CD8-positive, alpha-beta memory T cell (primary cell): Measurements from ENCODE around the gene FBXO44. TPM values are rescaled to one million over a fixed set of nuclear protein-coding genes. Genes with fewer than 3 reads are reported as not detected.

ENCODE experiments used
- CTCF ChIA-PET: fragments of 350-600 bp; sonication (Branson Sonifier 250); formaldehyde crosslinking; loops from one replicate; lab custom pipeline; 2021; ENCODE audit warnings: antibody characterized with exemption; lab: Charles Lee
- POLR2A ChIA-PET: fragments of 350-600 bp; sonication (Branson Sonifier 250); formaldehyde crosslinking; loops from one replicate; lab custom pipeline; 2021; ENCODE audit warnings: antibody characterized with exemption; lab: Charles Lee
- DNase-seq, 5 donors: peaks; one replicate each; pipeline versions ENCODE4 v3.0.0 to v3.0.0-alpha.2; 2020 to 2022; ENCODE audit warnings: mixed read lengths in 1 of 5
- H3K27ac ChIP-seq: one replicate; pipeline ENCODE4 v1.7.0; 2013; ENCODE audit warnings: low read depth, mild to moderate bottlenecking, low read length, moderate library complexity
- H3K27me3 ChIP-seq: 2 replicates; pipeline ENCODE4 v1.7.0; 2013; ENCODE audit warnings: low read length, mild to moderate bottlenecking; ENCODE audit not compliant: insufficient read depth, poor library complexity, severe bottlenecking
- H3K36me3 ChIP-seq: 2 replicates; pipeline ENCODE4 v1.7.0; 2013; ENCODE audit warnings: mild to moderate bottlenecking, low read length, moderate library complexity; ENCODE audit not compliant: insufficient read depth
- H3K4me1 ChIP-seq: 2 replicates; pipeline ENCODE4 v1.7.0; 2013; ENCODE audit warnings: mild to moderate bottlenecking, low read length, moderate library complexity; ENCODE audit not compliant: insufficient read depth
- H3K4me3 ChIP-seq: 2 replicates; pipeline ENCODE4 v1.7.0; 2013; ENCODE audit warnings: mild to moderate bottlenecking, low read length
- H3K9me3 ChIP-seq: 2 replicates; pipeline ENCODE4 v1.7.0; 2013; ENCODE audit warnings: mild to moderate bottlenecking, low read length
- H3K27ac Mint-ChIP-seq, 8 donors: one replicate each; pipeline ENCODE4 v1.8.0; 2020 to 2021; ENCODE audit warnings: mixed read lengths in 8 of 8, mild to moderate bottlenecking in 6 of 8, inconsistent platforms in 3 of 8, moderate library complexity in 3 of 8
- H3K27me3 Mint-ChIP-seq, 2 donors: one replicate each; pipeline ENCODE4 v1.8.0; 2020 to 2021; ENCODE audit warnings: mixed read lengths in 2 of 2, mild to moderate bottlenecking in 1 of 2, moderate library complexity in 1 of 2
- H3K36me3 Mint-ChIP-seq, 3 donors: one replicate each; pipeline ENCODE4 v1.8.0; 2020 to 2021; ENCODE audit warnings: mixed read lengths in 3 of 3, inconsistent platforms in 1 of 3, mild to moderate bottlenecking in 1 of 3
- H3K4me1 Mint-ChIP-seq, 3 donors: one replicate each; pipeline ENCODE4 v1.8.0; 2020 to 2021; ENCODE audit warnings: mixed read lengths in 3 of 3, inconsistent platforms in 1 of 3, mild to moderate bottlenecking in 1 of 3
- H3K4me3 Mint-ChIP-seq, 7 donors: one replicate each; pipeline ENCODE4 v1.8.0; 2020 to 2021; ENCODE audit warnings: mixed read lengths in 7 of 7, mild to moderate bottlenecking in 6 of 7, moderate library complexity in 4 of 7, inconsistent platforms in 2 of 7
- H3K9me3 Mint-ChIP-seq, 5 donors: one replicate each; pipeline ENCODE4 v1.8.0; 2020 to 2022; ENCODE audit warnings: mixed read lengths in 5 of 5, mild to moderate bottlenecking in 3 of 5, moderate library complexity in 2 of 5, inconsistent platforms in 1 of 5
- polyA plus RNA-seq: library from polyadenylated mRNA; unstranded; fragments of 300-500 nt; fragmentation: Illumina TruSeq; gene quantifications from one replicate; pipeline ENCODE4 v1.2.3, GENCODE V29; 2021
- total RNA-seq, 2 experiments: library from RNA; stranded (reverse); gene quantifications; one replicate each; pipeline ENCODE4 v1.2.3, GENCODE V29; 2021

FBXO44 gene
- total and polyA plus RNA-seq, 3 experiments from 2014 or later = 12.0 to 16.0 (median 14.2) TPM

DNA sequence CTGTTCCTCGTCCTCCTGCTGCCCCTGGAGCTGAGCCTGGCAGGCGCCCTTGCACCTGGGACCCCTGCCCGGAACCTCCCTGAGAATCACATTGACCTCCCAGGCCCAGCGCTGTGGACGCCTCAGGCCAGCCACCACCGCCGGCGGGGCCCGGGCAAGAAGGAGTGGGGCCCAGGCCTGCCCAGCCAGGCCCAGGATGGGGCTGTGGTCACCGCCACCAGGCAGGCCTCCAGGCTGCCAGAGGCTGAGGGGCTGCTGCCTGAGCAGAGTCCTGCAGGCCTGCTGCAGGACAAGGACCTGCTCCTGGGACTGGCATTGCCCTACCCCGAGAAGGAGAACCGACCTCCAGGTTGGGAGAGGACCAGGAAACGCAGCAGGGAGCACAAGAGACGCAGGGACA lies 51.6 kb downstream of the FBXO44 start:
- Mint-ChIP-seq H3K36me3 (no peaks in the 10 kb centered on the region), H3K9me3 (no peaks in the 10 kb centered on the region), H3K27me3 (peaks cover 2 to 31% of the 10 kb centered on the region in 2 donors), H3K27ac (no peak overlapping the region), H3K4me3 (no peak overlapping the region), H3K4me1 (no peaks in the 10 kb centered on the region)
- Histone ChIP-seq H3K27ac (no peak overlapping the region), H3K27me3 (no peaks in the 10 kb centered on the region), H3K9me3 (no peaks in the 10 kb centered on the region), H3K4me1 (no peaks in the 10 kb centered on the region), H3K4me3 (no peak overlapping the region), H3K36me3 (no peaks in the 10 kb centered on the region)
- POLR2A ChIA-PET = no interaction called here
- CTCF ChIA-PET = no interaction called here
- no peak for DNase-seq

- H3K4me3 ChIP-seq = no peak overlapping the region
- H3K36me3 Mint-ChIP-seq = no peaks in the 10 kb centered on the region
- H3K27me3 Mint-ChIP-seq = peaks cover 2 to 31% of the 10 kb centered on the region in 2 donors
- H3K27ac ChIP-seq = no peak overlapping the region
- no peaks in the 10 kb centered on the region for H3K4me1 Mint-ChIP-seq
- H3K27me3 ChIP-seq = no peaks in the 10 kb centered on the region
- ChIA-PET POLR2A (no interaction called here), CTCF (interaction anchor here (0.9 to 2.5 kb wide), 2 partner anchors 12 to 44 kb away, joined by 4 to 11 read pairs; partner anchors contain the start of gene FBXO6)
- H3K9me3 ChIP-seq = no peaks in the 10 kb centered on the region
- H3K36me3 ChIP-seq = no peaks in the 10 kb centered on the region
- no peak overlapping the region for H3K27ac Mint-ChIP-seq
- H3K4me1 ChIP-seq = no peaks in the 10 kb centered on the region
- no peak for DNase-seq
- H3K9me3 Mint-ChIP-seq = no peaks in the 10 kb centered on the region
- H3K4me3 Mint-ChIP-seq = no peak overlapping the region
Observed at GRCh38 chr1:11707621-11708276, 53.1 kb downstream of the FBXO44 start.

DNA sequence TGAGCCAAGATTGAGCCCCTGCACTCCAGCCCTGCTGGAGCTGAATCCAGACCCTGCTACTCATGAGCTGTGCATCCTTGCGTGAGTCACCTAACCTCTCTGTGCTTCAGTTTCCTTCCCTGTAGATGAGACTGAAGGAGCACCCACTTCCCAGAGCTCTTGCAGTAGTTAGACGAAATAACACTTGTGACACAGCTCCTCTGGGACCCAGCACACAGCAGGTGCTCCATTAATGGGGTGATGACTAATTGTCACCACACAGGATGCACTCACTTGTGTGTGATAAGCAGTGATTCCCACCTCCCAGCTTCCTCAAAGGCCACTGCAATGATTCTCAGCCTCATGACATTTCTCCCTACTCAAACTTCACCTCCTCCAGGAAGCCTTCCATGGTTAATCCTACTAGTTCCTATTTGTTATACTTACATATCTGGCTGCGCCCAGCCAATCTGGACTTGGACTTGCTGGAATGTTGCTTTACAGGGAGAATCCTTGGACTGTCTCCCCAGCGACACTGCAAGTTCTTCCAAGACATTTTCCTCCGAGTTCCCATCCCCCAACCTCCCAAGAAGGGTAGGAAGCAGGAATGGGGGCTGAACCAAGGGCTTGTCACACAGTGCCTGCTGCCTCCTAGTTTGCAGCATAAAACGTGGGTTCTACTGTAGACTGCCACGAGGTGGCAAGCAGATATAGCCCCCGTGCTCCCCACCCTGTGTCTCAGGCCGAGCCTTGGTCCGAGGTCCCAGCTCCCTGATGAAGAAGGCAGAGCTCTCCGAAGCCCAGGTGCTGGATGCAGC lies 54.1 kb downstream of the FBXO44 start:
- ChIA-PET CTCF (interaction anchor here (1.7 to 2.5 kb wide), 2 partner anchors 11 to 45 kb away, joined by 6 to 11 read pairs; partner anchors contain the start of gene FBXO6), POLR2A (no interaction called here)
- Histone ChIP-seq H3K4me1 (no peaks in the 10 kb centered on the region), H3K27me3 (no peaks in the 10 kb centered on the region), H3K27ac (no peak overlapping the region), H3K9me3 (no peaks in the 10 kb centered on the region), H3K4me3 (no peak overlapping the region), H3K36me3 (no peaks in the 10 kb centered on the region)
- H3K36me3 Mint-ChIP-seq = no peaks in the 10 kb centered on the region
- DNase-seq = no peak
- H3K27me3 Mint-ChIP-seq = peaks cover 5 to 23% of the 10 kb centered on the region in 2 donors
- H3K4me3 Mint-ChIP-seq = no peak overlapping the region
- H3K9me3 Mint-ChIP-seq = no peaks in the 10 kb centered on the region
- no peaks in the 10 kb centered on the region for H3K4me1 Mint-ChIP-seq
- H3K27ac Mint-ChIP-seq = peak overlapping the region in 1 of 8 donors; percentile 83

DNA sequence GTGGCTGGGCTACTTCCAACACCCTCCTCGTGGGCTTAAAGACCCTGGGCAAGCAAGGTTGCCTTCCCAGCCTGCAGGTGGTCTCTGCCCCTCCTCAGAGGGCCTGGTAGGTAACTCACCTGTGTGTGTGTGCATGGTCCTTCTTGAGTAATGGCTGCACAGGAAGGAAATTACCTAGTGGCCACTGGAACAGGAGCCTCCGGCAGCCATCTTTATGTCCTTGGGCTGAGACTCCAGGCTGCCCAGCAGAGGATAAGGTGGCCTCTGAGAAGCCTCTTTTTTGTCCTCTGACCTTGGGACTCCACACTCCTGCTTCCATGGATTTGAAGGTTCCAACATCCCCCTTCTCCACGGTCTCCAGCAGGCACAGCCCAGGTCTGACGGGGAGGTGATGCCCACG lies 56.8 kb downstream of the FBXO44 start:
- Histone ChIP-seq H3K27me3 (no peaks in the 10 kb centered on the region), H3K9me3 (no peaks in the 10 kb centered on the region), H3K36me3 (no peaks in the 10 kb centered on the region), H3K4me1 (no peaks in the 10 kb centered on the region), H3K27ac (no peak overlapping the region), H3K4me3 (no peak overlapping the region)
- Mint-ChIP-seq H3K36me3 (no peaks in the 10 kb centered on the region), H3K4me1 (no peaks in the 10 kb centered on the region), H3K4me3 (no peak overlapping the region), H3K27ac (no peak overlapping the region), H3K9me3 (no peaks in the 10 kb centered on the region), H3K27me3 (peaks cover 5 to 6% of the 10 kb centered on the region in 2 donors)
- POLR2A ChIA-PET = no interaction called here
- CTCF ChIA-PET = interaction anchor here (0.9 kb wide), 1 partner anchor 24 kb away, joined by 4 read pairs; the partner anchor contains the start of gene AGTRAP
- DNase-seq = no peak

DNA sequence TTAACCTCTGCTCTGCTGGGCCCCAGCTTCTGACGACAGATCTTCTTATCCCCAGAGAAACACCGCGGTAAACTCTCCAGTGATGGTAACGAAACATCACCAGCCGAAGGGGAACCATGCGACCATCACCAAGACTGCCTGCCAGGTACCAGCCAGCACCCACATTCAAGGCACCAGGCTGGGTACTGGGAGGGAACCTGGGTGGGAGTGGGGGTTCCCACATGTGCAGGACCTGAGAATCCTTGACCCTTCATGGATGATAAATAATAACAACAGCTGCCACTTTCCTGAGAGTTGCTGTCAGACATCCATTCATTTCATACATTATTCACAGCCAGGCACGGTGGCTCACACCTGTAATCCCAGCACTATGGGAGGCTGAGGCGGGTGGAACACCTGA lies 57.6 kb downstream of the FBXO44 start:
- Histone ChIP-seq H3K4me1 (no peaks in the 10 kb centered on the region), H3K9me3 (no peaks in the 10 kb centered on the region)

More for the DNA sequence above, 57.6 kb downstream of the FBXO44 start:
- no peak overlapping the region for H3K27ac ChIP-seq
- no peaks in the 10 kb centered on the region for H3K4me1 Mint-ChIP-seq
- H3K36me3 Mint-ChIP-seq = no peaks in the 10 kb centered on the region
- no peaks in the 10 kb centered on the region for H3K27me3 ChIP-seq
- DNase-seq = no peak
- CTCF ChIA-PET = interaction anchor here (1.3 kb wide), 1 partner anchor 675 kb away, joined by 3 read pairs; no protein-coding TSS in a partner anchor
- no peak overlapping the region for H3K4me3 Mint-ChIP-seq
- no peak overlapping the region for H3K27ac Mint-ChIP-seq
- no peaks in the 10 kb centered on the region for H3K9me3 Mint-ChIP-seq
- no peaks in the 10 kb centered on the region for H3K36me3 ChIP-seq
- no peak overlapping the region for H3K4me3 ChIP-seq
- H3K27me3 Mint-ChIP-seq = peaks cover 5 to 6% of the 10 kb centered on the region in 2 donors
- POLR2A ChIA-PET = no interaction called here

Other genes starting within 250 kb of the FBXO44 start
- gene DISP3, start 175.7 kb upstream of the FBXO44 start, total RNA-seq = under 1 TPM; 0.35 to 0.42 TPM
- gene DISP3, start 175.7 kb upstream of the FBXO44 start, polyA plus RNA-seq = 0.46 TPM
- gene FBXO2, start 448 bp upstream of the FBXO44 start, total RNA-seq = 1 to 10 TPM; 1.8 to 2.0 TPM
- 4.6 TPM for gene FBXO2, start 448 bp upstream of the FBXO44 start, polyA plus RNA-seq
- gene FBXO6, start 9.3 kb downstream of the FBXO44 start, total RNA-seq = 1 to 10 TPM; 8.8 to 9.4 TPM
- gene FBXO6, start 9.3 kb downstream of the FBXO44 start, polyA plus RNA-seq = 30.4 TPM
- gene MAD2L2, start 26.3 kb downstream of the FBXO44 start, total RNA-seq = 10 to 100 TPM; 60.1 to 66.2 TPM
- 57.2 TPM for gene MAD2L2, start 26.3 kb downstream of the FBXO44 start, polyA plus RNA-seq
- under 1 TPM; 0.09 to 0.11 TPM for gene DRAXIN, start 36.8 kb downstream of the FBXO44 start, total RNA-seq
- gene DRAXIN, start 36.8 kb downstream of the FBXO44 start, polyA plus RNA-seq = 0.12 TPM
- 10 to 100 TPM in 1 of 2 experiments, 1 to 10 TPM in 1; 9.7 to 10.6 TPM for gene AGTRAP, start 81.3 kb downstream of the FBXO44 start, total RNA-seq
- 103 TPM for gene AGTRAP, start 81.3 kb downstream of the FBXO44 start, polyA plus RNA-seq
- gene C1orf167, start 107.3 kb downstream of the FBXO44 start, total RNA-seq = not detected
- gene C1orf167, start 107.3 kb downstream of the FBXO44 start, polyA plus RNA-seq = 0.81 TPM
- gene MTHFR, start 151.1 kb downstream of the FBXO44 start, total RNA-seq = 10 to 100 TPM; 13.5 to 16.3 TPM
- 10.0 TPM for gene MTHFR, start 151.1 kb downstream of the FBXO44 start, polyA plus RNA-seq
- 1 to 10 TPM; 8.9 to 9.3 TPM for gene CLCN6, start 151.3 kb downstream of the FBXO44 start, total RNA-seq
- 1.7 TPM for gene CLCN6, start 151.3 kb downstream of the FBXO44 start, polyA plus RNA-seq
- gene NPPA, start 192.9 kb downstream of the FBXO44 start, total RNA-seq = not detected
- not detected for gene NPPA, start 192.9 kb downstream of the FBXO44 start, polyA plus RNA-seq
- not detected for gene NPPB, start 204.1 kb downstream of the FBXO44 start, total RNA-seq
- gene NPPB, start 204.1 kb downstream of the FBXO44 start, polyA plus RNA-seq = not detected